Common myeloid progenitor, CD34-positive (primary cell): ENCODE results near the gene STK32C.

Source experiments
- CTCF ChIA-PET: fragments of 350-600 bp; sonication (Branson Sonifier 250); formaldehyde crosslinking; loops from one replicate; lab custom pipeline; 2021; ENCODE audit warnings: antibody characterized with exemption; lab: Charles Lee
- POLR2A ChIA-PET: fragments of 350-600 bp; sonication (Branson Sonifier 250); formaldehyde crosslinking; loops from one replicate; lab custom pipeline; 2021; ENCODE audit warnings: antibody characterized with exemption; lab: Charles Lee
- DNase-seq, 3 donors: peaks; one replicate each; pipeline versions ENCODE4 v3.0.0 to v3.0.0-alpha.2; 2013
- H3K27ac ChIP-seq, 2 experiments: 1 replicate in 1 of 2; 2 replicates in 1 of 2; pipeline ENCODE4 v1.7.0; 2013; ENCODE audit warnings: inconsistent platforms in 2 of 2, low read length in 2 of 2, mild to moderate bottlenecking in 2 of 2, low read depth in 1 of 2, moderate library complexity in 1 of 2; ENCODE audit not compliant: severe bottlenecking in 2 of 2, insufficient read depth in 1 of 2, poor library complexity in 1 of 2
- H3K27me3 ChIP-seq, 5 experiments: replicated peaks in 2 of 5; 1 replicate in 3 of 5; 2 replicates in 2 of 5; pipeline versions ENCODE4 v1.6.1 to v1.7.0; 2013; ENCODE audit warnings: low read length in 4 of 5, mild to moderate bottlenecking in 2 of 5, moderate library complexity in 2 of 5, inconsistent platforms in 1 of 5; ENCODE audit not compliant: insufficient read depth in 5 of 5, control insufficient read depth in 4 of 5
- H3K36me3 ChIP-seq, 4 experiments: 1 replicate in 2 of 4; 2 replicates in 2 of 4; pipeline versions ENCODE4 v1.6.1 to v1.7.0; 2013; ENCODE audit warnings: low read length in 3 of 4, control low read depth in 1 of 4, mild to moderate bottlenecking in 1 of 4; ENCODE audit not compliant: control insufficient read depth in 4 of 4, insufficient read depth in 4 of 4
- H3K4me1 ChIP-seq, 4 experiments: 1 replicate in 3 of 4; 2 replicates in 1 of 4; pipeline versions ENCODE4 v1.6.1 to v1.7.1; 2013; ENCODE audit warnings: low read length in 3 of 4, mild to moderate bottlenecking in 3 of 4, control low read depth in 1 of 4, inconsistent platforms in 1 of 4, moderate library complexity in 1 of 4; ENCODE audit not compliant: control insufficient read depth in 4 of 4, insufficient read depth in 4 of 4; ENCODE audit errors: control extremely low read depth in 1 of 4
- H3K4me3 ChIP-seq, 7 experiments: 1 replicate in 4 of 7; 2 replicates in 3 of 7; pipeline versions ENCODE4 v1.5.1 to v1.7.0; 2013; ENCODE audit warnings: mild to moderate bottlenecking in 7 of 7, low read length in 6 of 7, moderate library complexity in 6 of 7, inconsistent platforms in 2 of 7, low read depth in 2 of 7, control low read depth in 1 of 7; ENCODE audit not compliant: insufficient read depth in 4 of 7, control insufficient read depth in 1 of 7; ENCODE audit errors: extremely low read depth in 1 of 7
- H3K9me3 ChIP-seq, 5 experiments: 1 replicate in 4 of 5; 2 replicates in 1 of 5; pipeline versions ENCODE4 v1.6.1 to v1.7.1; 2013; ENCODE audit warnings: low read length in 4 of 5, mild to moderate bottlenecking in 2 of 5, inconsistent platforms in 1 of 5, low read depth in 1 of 5, moderate library complexity in 1 of 5; ENCODE audit not compliant: control insufficient read depth in 4 of 5, insufficient read depth in 2 of 5; ENCODE audit errors: control extremely low read depth in 1 of 5
- WGBS: methylation state at CpG from one replicate; pipeline ENCODE4 v1.1.5; 2013; ENCODE audit not compliant: insufficient coverage; 5-methylcytosine and 5-hydroxymethylcytosine counted together

The STK32C gene

GRCh38 chr10:132247943-132248342 lies 59.8 kb downstream of the STK32C start:
- Histone ChIP-seq H3K4me3 (no peak overlapping the region), H3K27me3 (no peaks in the 10 kb centered on the region), H3K4me1 (peaks cover 0 to 3% (median 0%) of the 10 kb centered on the region in 4 experiments), H3K36me3 (peaks cover 0 to 3% (median 0%) of the 10 kb centered on the region in 4 experiments), H3K9me3 (no peaks in the 10 kb centered on the region), H3K27ac (no peak overlapping the region)
- no peak for DNase-seq
- POLR2A ChIA-PET: no interaction called here
- CTCF ChIA-PET: no interaction called here
- WGBS: 96% methylated on average over 17 of the region's 19 CpGs

DNA sequence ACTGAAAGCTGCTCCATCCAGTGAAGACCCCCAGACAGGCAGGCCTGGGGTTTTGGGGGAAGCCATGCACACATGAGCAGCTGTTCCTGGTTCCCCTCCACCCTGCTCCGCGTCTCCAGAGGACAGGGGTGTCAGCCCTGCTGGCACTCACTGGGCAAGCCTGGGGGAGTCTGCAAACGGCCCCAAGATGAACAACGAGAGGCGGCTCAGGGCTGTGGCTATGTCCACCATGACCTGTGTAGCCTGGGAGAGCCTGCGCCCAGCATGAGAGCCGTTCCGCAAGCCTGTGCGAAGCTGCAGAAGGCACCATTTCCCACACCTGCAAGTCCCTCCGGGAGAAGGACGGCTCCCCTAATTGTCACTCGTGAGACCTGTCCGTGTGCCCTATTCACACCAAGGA lies 61.5 kb downstream of the STK32C start:
- 97% methylated on average over 13 of the region's 13 CpGs for WGBS
- H3K4me3 ChIP-seq: no peak overlapping the region
- no peak for DNase-seq
- H3K9me3 ChIP-seq: no peaks in the 10 kb centered on the region
- H3K4me1 ChIP-seq: peaks cover 0 to 3% (median 0%) of the 10 kb centered on the region in 4 experiments
- CTCF ChIA-PET: no interaction called here
- H3K27me3 ChIP-seq: no peaks in the 10 kb centered on the region
- POLR2A ChIA-PET: no interaction called here
- H3K36me3 ChIP-seq: peaks cover 0 to 3% (median 0%) of the 10 kb centered on the region in 4 experiments
- no peak overlapping the region for H3K27ac ChIP-seq

DNA sequence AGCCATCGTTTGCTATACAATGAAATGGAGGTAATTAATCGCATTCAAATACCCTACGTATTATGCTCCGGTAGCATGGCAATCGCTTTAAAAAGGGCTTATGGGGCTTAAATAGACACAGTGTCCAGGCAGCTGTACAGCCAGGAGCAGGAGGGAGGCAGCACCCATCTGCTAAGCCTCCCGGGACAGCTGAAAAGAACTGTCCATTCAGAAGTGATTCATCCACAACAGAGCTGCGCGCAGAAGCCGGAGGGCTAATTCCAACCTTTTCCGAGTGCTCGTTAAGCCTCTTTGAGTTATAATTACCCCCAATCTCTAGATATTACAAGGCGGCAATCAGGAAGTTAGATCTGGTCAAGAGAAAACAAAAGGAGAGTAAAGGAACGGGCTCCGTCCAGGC lies 62.7 kb downstream of the STK32C start:
- Histone ChIP-seq H3K9me3 (no peaks in the 10 kb centered on the region), H3K27me3 (no peaks in the 10 kb centered on the region), H3K36me3 (peaks cover 0 to 3% (median 0%) of the 10 kb centered on the region in 4 experiments), H3K4me3 (no peak overlapping the region), H3K27ac (no peak overlapping the region), H3K4me1 (peaks cover 0 to 3% (median 0%) of the 10 kb centered on the region in 4 experiments)
- no peak for DNase-seq
- CTCF ChIA-PET: no interaction called here
- 94% methylated on average over 13 of the region's 14 CpGs for WGBS
- POLR2A ChIA-PET: no interaction called here

GRCh38 chr10:132243626-132244025 lies 64.1 kb downstream of the STK32C start:
- Histone ChIP-seq H3K36me3 (peaks cover 0 to 3% (median 0%) of the 10 kb centered on the region in 4 experiments), H3K9me3 (no peaks in the 10 kb centered on the region), H3K27me3 (no peaks in the 10 kb centered on the region), H3K4me1 (peaks cover 0 to 3% (median 0%) of the 10 kb centered on the region in 4 experiments), H3K4me3 (no peak overlapping the region), H3K27ac (no peak overlapping the region)
- ChIA-PET POLR2A (no interaction called here), CTCF (interaction anchor here (1.2 kb wide), 1 partner anchor 11 kb away, joined by 3 read pairs; no protein-coding TSS in a partner anchor)
- WGBS: 98% methylated on average over 10 of the region's 11 CpGs
- no peak for DNase-seq

GRCh38 chr10:132243141-132243540 lies 64.6 kb downstream of the STK32C start:
- POLR2A ChIA-PET: no interaction called here

GRCh38 chr10:132242103-132242840 lies 65.5 kb downstream of the STK32C start:
- Histone ChIP-seq H3K9me3 (no peaks in the 10 kb centered on the region), H3K4me1 (peaks cover 0 to 11% (median 2%) of the 10 kb centered on the region in 4 experiments), H3K27me3 (no peaks in the 10 kb centered on the region), H3K4me3 (no peak overlapping the region), H3K27ac (no peak overlapping the region), H3K36me3 (peaks cover 0 to 3% (median 0%) of the 10 kb centered on the region in 4 experiments)
- WGBS: 92% methylated on average over 15 of the region's 23 CpGs
- CTCF ChIA-PET: no interaction called here
- DNase-seq: no peak
- POLR2A ChIA-PET: no interaction called here

More at GRCh38 chr10:132243141-132243540, 64.6 kb downstream of the STK32C start:
- WGBS: 96% methylated on average over 12 of the region's 12 CpGs
- Histone ChIP-seq H3K36me3 (peaks cover 0 to 3% (median 0%) of the 10 kb centered on the region in 4 experiments), H3K4me1 (peaks cover 0 to 4% (median 0%) of the 10 kb centered on the region in 4 experiments), H3K27me3 (no peaks in the 10 kb centered on the region), H3K9me3 (no peaks in the 10 kb centered on the region), H3K27ac (no peak overlapping the region), H3K4me3 (no peak overlapping the region)
- DNase-seq: no peak
- CTCF ChIA-PET: interaction anchor here (1.2 kb wide), 1 partner anchor 10 kb away, joined by 3 read pairs; no protein-coding TSS in a partner anchor

DNA sequence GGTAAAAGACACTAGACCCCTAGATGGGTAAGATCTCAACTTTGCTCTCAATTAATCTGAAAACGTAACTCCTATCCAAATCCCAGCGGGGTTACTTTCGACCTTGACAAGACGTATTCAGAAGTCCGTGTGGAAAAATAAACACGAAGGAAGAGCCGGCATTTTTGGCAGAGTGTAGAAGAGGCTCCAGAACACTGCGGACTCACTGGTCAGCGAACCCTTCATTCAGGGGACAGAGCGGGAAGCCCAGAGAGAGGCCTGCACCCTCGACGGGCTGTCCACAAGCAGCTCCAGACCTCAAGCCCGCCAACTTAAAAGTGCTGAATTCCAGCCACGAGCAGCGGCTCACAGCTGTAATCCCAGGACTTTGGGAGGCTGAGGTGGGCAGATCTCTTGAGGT lies 66.3 kb downstream of the STK32C start:
- peaks cover 0 to 11% (median 2%) of the 10 kb centered on the region in 4 experiments for H3K4me1 ChIP-seq

More for the DNA sequence above, 66.3 kb downstream of the STK32C start:
- H3K27me3 ChIP-seq: no peaks in the 10 kb centered on the region
- CTCF ChIA-PET: no interaction called here
- H3K36me3 ChIP-seq: peaks cover 0 to 3% (median 0%) of the 10 kb centered on the region in 4 experiments
- 92% methylated on average over 13 of the region's 15 CpGs for WGBS
- H3K4me3 ChIP-seq: no peak overlapping the region
- H3K27ac ChIP-seq: no peak overlapping the region
- no peak for DNase-seq
- POLR2A ChIA-PET: no interaction called here
- H3K9me3 ChIP-seq: no peaks in the 10 kb centered on the region
